ENCODE measurements around the gene ADISSP.

Gene ADISSP

GRCh38 chr20:3767427-3768341 lies at the start of gene ADISSP:
Gene ADISSP, minus strand, starts transcription at chr20:3767753. Its CDS starts 7,653 bp downstream, at chr20:3760100.
- DNase-seq (ENCODE audit: low read depth in 2 of 2), result peak; percentile 96 to 97

GRCh38 chr20:3815703-3816315 lies 48.3 kb upstream of the ADISSP start:
- DNase-seq (ENCODE audit: low read depth in 2 of 2), result no peak

GRCh38 chr20:3814928-3815495 lies 47.5 kb upstream of the ADISSP start:
- no peak for DNase-seq (ENCODE audit: low read depth in 2 of 2)

- no peak for DNase-seq (ENCODE audit: low read depth in 2 of 2)
These were observed 46.5 kb upstream of the ADISSP start for GRCh38 chr20:3813848-3814581.

- no peak for DNase-seq (ENCODE audit: low read depth in 2 of 2)
These were observed 45.7 kb upstream of the ADISSP start for GRCh38 chr20:3812975-3813847.

GRCh38 chr20:3812259-3812681 lies 44.7 kb upstream of the ADISSP start:
- DNase-seq (ENCODE audit: low read depth in 2 of 2), result no peak

GRCh38 chr20:3811467-3812258 lies 44.1 kb upstream of the ADISSP start:
- peak; percentile 98 for DNase-seq (ENCODE audit: low read depth in 2 of 2)

- DNase-seq (ENCODE audit: low read depth in 2 of 2), result no peak
These were observed 41.0 kb upstream of the ADISSP start for GRCh38 chr20:3808544-3808943.

GRCh38 chr20:3804781-3805180 lies 37.2 kb upstream of the ADISSP start:
- DNase-seq (ENCODE audit: low read depth in 2 of 2), result no peak

GRCh38 chr20:3804254-3804751 lies 36.8 kb upstream of the ADISSP start:
- DNase-seq (ENCODE audit: low read depth in 2 of 2), result no peak

GRCh38 chr20:3803854-3804253 lies 36.3 kb upstream of the ADISSP start:
- no peak for DNase-seq (ENCODE audit: low read depth in 2 of 2)

- DNase-seq (ENCODE audit: low read depth in 2 of 2), result no peak
These were observed 35.7 kb upstream of the ADISSP start for GRCh38 chr20:3803289-3803688.

- DNase-seq (ENCODE audit: low read depth in 2 of 2), result no peak
These were observed 35.1 kb upstream of the ADISSP start for GRCh38 chr20:3802524-3803239.

- DNase-seq (ENCODE audit: low read depth in 2 of 2), result no peak
These were observed 34.3 kb upstream of the ADISSP start for GRCh38 chr20:3801846-3802245.

- no peak for DNase-seq (ENCODE audit: low read depth in 2 of 2)
These were observed 33.7 kb upstream of the ADISSP start for GRCh38 chr20:3801299-3801698.

GRCh38 chr20:3800878-3801260 lies 33.3 kb upstream of the ADISSP start:
- DNase-seq (ENCODE audit: low read depth in 2 of 2), result no peak

GRCh38 chr20:3800256-3800877 lies 32.8 kb upstream of the ADISSP start:
- DNase-seq (ENCODE audit: low read depth in 2 of 2), result no peak

- DNase-seq (ENCODE audit: low read depth in 2 of 2), result no peak
These were observed 31.3 kb upstream of the ADISSP start for GRCh38 chr20:3798908-3799248.

GRCh38 chr20:3798373-3798768 lies 30.8 kb upstream of the ADISSP start:
- no peak for DNase-seq (ENCODE audit: low read depth in 2 of 2)
